GM12878 (cell line): Measurements from ENCODE around the gene GSE1. TPM values are rescaled to one million over a fixed set of nuclear protein-coding genes. Genes with fewer than 3 reads are reported as not detected.

Experiments used
- ATAC-seq: fragments of 200-7000 bp; cut with Tn5 transposase; 3 replicates; pipeline ENCODE4 v1.9.1; 2020; ENCODE audit warnings: mild to moderate bottlenecking, moderate library complexity
- BruUV-seq: library from RNA; stranded (reverse); fragments of 400-500 nt; replicated peaks from 2 replicates; lab custom pipeline; 2021; lab: Mats Ljungman, UMichigan
- CTCF ChIA-PET: fragments of 300-600 bp; sonication (Branson Sonifier 250); formaldehyde crosslinking; extraction: SDS; loops from one replicate; lab custom pipeline; 2021; ENCODE audit warnings: inconsistent platforms; lab: Yijun Ruan, JAX
- POLR2A ChIA-PET: fragments of 350-600 bp; formaldehyde crosslinking; extraction: SDS; loops from one replicate; lab custom pipeline; 2021; ENCODE audit warnings: inconsistent platforms; lab: Charles Lee
- RAD21 ChIA-PET: fragments of 300-600 bp; sonication (Branson Sonifier 250); formaldehyde crosslinking; loops from one replicate; lab custom pipeline; 2023; ENCODE audit warnings: antibody characterized with exemption; ENCODE audit not compliant: unreplicated experiment; lab: Charles Lee
- SMC1A ChIA-PET: fragments of 300-600 bp; sonication (Branson Sonifier 250); formaldehyde crosslinking; loops from one replicate; lab custom pipeline; 2023; ENCODE audit not compliant: unreplicated experiment, uncharacterized antibody; lab: Charles Lee
- DNase-seq: peaks from one replicate; pipeline ENCODE4 v3.0.0-alpha.2; 2011; ENCODE audit warnings: low read depth, low spot score
- FAIRE-seq: peaks from 3 replicates; lab custom pipeline; 2011; peaks lifted over from hg19 to GRCh38; lab: Jason Lieb, UNC
- H2AFZ ChIP-seq: 2 replicates; pipeline ENCODE4 v1.6.0; 2011; ENCODE audit warnings: low read depth, low read length, control low read depth; ENCODE audit not compliant: control insufficient read depth
- H3K27ac ChIP-seq: 2 replicates; pipeline ENCODE4 v1.5.1; 2011; ENCODE audit warnings: control low read depth; ENCODE audit not compliant: control insufficient read depth, insufficient read depth
- H3K27me3 ChIP-seq, 2 experiments: replicated peaks in 1 of 2; 2 replicates each; pipeline versions ENCODE4 v1.6.0 to v1.6.1; 2011; ENCODE audit warnings: low read length in 1 of 2; ENCODE audit not compliant: control insufficient read depth in 2 of 2, insufficient read depth in 2 of 2
- H3K36me3 ChIP-seq, 2 experiments: 2 replicates each; pipeline ENCODE4 v1.5.1; 2011; ENCODE audit warnings: low read length in 1 of 2; ENCODE audit not compliant: control insufficient read depth in 2 of 2, insufficient read depth in 2 of 2
- H3K4me1 ChIP-seq: 2 replicates; pipeline ENCODE4 v1.6.1; 2011; ENCODE audit warnings: mild to moderate bottlenecking, low read length, moderate library complexity, mixed read lengths; ENCODE audit not compliant: control insufficient read depth, insufficient read depth
- H3K4me2 ChIP-seq: 2 replicates; pipeline ENCODE4 v1.6.0; 2011; ENCODE audit warnings: control low read depth; ENCODE audit not compliant: control insufficient read depth, insufficient read depth
- H3K4me3 ChIP-seq: fragments of 200-600 bp; sonication (generic); 2 replicates; pipeline ENCODE4 v1.5.1; 2016
- H3K79me2 ChIP-seq: 2 replicates; pipeline ENCODE4 v1.6.0; 2011; ENCODE audit warnings: low read length; ENCODE audit not compliant: control insufficient read depth, insufficient read depth
- H3K9ac ChIP-seq: 2 replicates; pipeline ENCODE4 v1.8.0; 2011; ENCODE audit warnings: low read length, control low read depth, mixed read lengths; ENCODE audit not compliant: control insufficient read depth, insufficient read depth
- H3K9me3 ChIP-seq: replicated peaks from 3 replicates; pipeline ENCODE4 v1.5.1; 2011; ENCODE audit warnings: mild to moderate bottlenecking, low read length; ENCODE audit not compliant: control insufficient read depth, insufficient read depth
- H4K20me1 ChIP-seq: 2 replicates; pipeline ENCODE4 v1.6.0; 2011; ENCODE audit not compliant: control insufficient read depth, insufficient read depth
- CEBPZ ChIP-seq: fragments of 150-350 bp; IDR thresholded peaks from 2 replicates; pipeline ENCODE4 v1.6.1; 2016; ENCODE audit warnings: low read depth, low read length
- MEF2B ChIP-seq: fragments of 450-650 bp; IDR thresholded peaks from 2 replicates; pipeline ENCODE4 v1.6.1; 2018; ENCODE audit warnings: mild to moderate bottlenecking, moderate library complexity; ENCODE audit not compliant: partially characterized antibody, poor library complexity, severe bottlenecking
- NR2C2 ChIP-seq: IDR thresholded peaks from 2 replicates; pipeline ENCODE4 v1.6.1; 2011; ENCODE audit warnings: borderline replicate concordance, low read depth; ENCODE audit not compliant: control insufficient read depth, insufficient read length
- NR2F1 ChIP-seq: fragments of 450-650 bp; conservative IDR thresholded peaks from 2 replicates; pipeline ENCODE4 v1.6.1; 2017; ENCODE audit warnings: mild to moderate bottlenecking
- POLR2AphosphoS5 ChIP-seq: IDR thresholded peaks from 2 replicates; pipeline ENCODE4 v1.6.1; 2011; ENCODE audit warnings: mild to moderate bottlenecking, low read length, inconsistent platforms
- POU2F2 ChIP-seq: IDR thresholded peaks from 3 replicates; pipeline ENCODE4 v1.6.1; 2011; ENCODE audit warnings: low read depth, mild to moderate bottlenecking, low read length, borderline replicate concordance
- SMARCA5 ChIP-seq: fragments of 450-650 bp; IDR thresholded peaks from 2 replicates; pipeline ENCODE4 v1.6.1; 2017; ENCODE audit warnings: mild to moderate bottlenecking
- TCF3 ChIP-seq: IDR thresholded peaks from 2 replicates; pipeline ENCODE4 v1.6.1; 2012; ENCODE audit warnings: low read depth, mild to moderate bottlenecking, low read length, borderline replicate concordance; ENCODE audit not compliant: insufficient read depth
- ZBTB4 ChIP-seq: fragments of 450-650 bp; formaldehyde crosslinking; IDR thresholded peaks from 2 replicates; pipeline ENCODE4 v1.4.0; 2022; ENCODE audit warnings: mild to moderate bottlenecking, moderate library complexity
- ZNF592 ChIP-seq: fragments of 450-650 bp; IDR thresholded peaks from 2 replicates; pipeline ENCODE4 v1.6.1; 2017; ENCODE audit warnings: mild to moderate bottlenecking, moderate library complexity
- WGBS: methylation state at CpG from one replicate; pipeline ENCODE4 v1.1.6; 2016; ENCODE audit warnings: low lambda C conversion rate; ENCODE audit not compliant: insufficient replicate concordance, insufficient coverage; ENCODE audit errors: missing lambda C conversion rate; 5-methylcytosine and 5-hydroxymethylcytosine counted together
- in situ Hi-C: fragments of 300-500 bp; cut with MboI; formaldehyde crosslinking; loops from 9 replicates; pipeline ENCODE4 v1.14.3; 2018; ENCODE audit warnings: mixed read lengths
- intact Hi-C: fragments of 100-400 bp; cut with micrococcal nuclease; formaldehyde crosslinking; loops from one replicate; pipeline ENCODE4 v1.14.2; 2022; ENCODE audit not compliant: unreplicated experiment
- polyA plus RNA-seq, 11 experiments: library from polyadenylated mRNA; depleted of rRNA in 4 of 11; unstranded in 6 of 11; stranded (reverse) in 5 of 11; fragments of >200 nt; fragmentation: Nextera tagmentation in 4 of 11; fragmentation: Illumina TruSeq in 1 of 11; extraction: Ambion mirVana in 4 of 11; extraction: Trizol in 1 of 11; gene quantifications; 1 replicate in 1 of 11; 2 replicates in 10 of 11; pipeline versions ENCODE4 v1.2.1 to v1.2.3, GENCODE V29; 2011 to 2016; ENCODE audit warnings: inconsistent platforms in 2 of 11, missing spikeins in 2 of 11, low read depth in 1 of 11
- total RNA-seq, 4 experiments: library from RNA; depleted of rRNA in 3 of 4; stranded (reverse); fragments of >200 nt in 3 of 4; fragmentation: Illumina TruSeq in 1 of 4; extraction: Trizol in 1 of 4; gene quantifications; 2 replicates each; pipeline versions ENCODE4 v1.2.1 to v1.2.3, GENCODE V29; 2013 to 2021

GSE1 gene
- total and polyA plus RNA-seq, 10 of the 15 experiments (the other 5 are each of a cell fraction or from before 2014, with no cell fraction given), result 4.6 to 58.7 (median 18.2) TPM

- Histone ChIP-seq H3K4me2 (no peak overlapping the region), H3K79me2 (peaks cover 7% of the 10 kb centered on the region), H3K9me3 (no peaks in the 10 kb centered on the region), H3K4me3 (no peak overlapping the region), H3K27me3 (no peaks in the 10 kb centered on the region), H3K4me1 (no peaks in the 10 kb centered on the region), H4K20me1 (no peaks in the 10 kb centered on the region), H3K9ac (no peak overlapping the region), H3K36me3 (peaks cover 0 to 6% of the 10 kb centered on the region in 2 experiments; a peak in 3 of 4 replicates), H3K27ac (no peak overlapping the region), H2AFZ (no peak overlapping the region)
- ChIA-PET CTCF (no interaction called here), POLR2A (no interaction called here), RAD21 (no interaction called here), SMC1A (no interaction called here)
- in situ Hi-C loops, result no loop called here
- ATAC-seq, result no peak
- peak; percentile 73 for FAIRE-seq
- WGBS, result 97% methylated on average over 20 of the region's 20 CpGs
- intact Hi-C loops, result no loop called here
- TSS peak; percentile 44 for BruUV-seq
- DNase-seq, result no peak
- no peak for TF ChIP-seq CEBPZ
- no peak for TF ChIP-seq ZNF592
- no peak for TF ChIP-seq SMARCA5
- peak; percentile 5 for TF ChIP-seq NR2C2
- 0 out of 2 replicates have a peak, but pooled peaks have one; percentile 26 for TF ChIP-seq POLR2AphosphoS5
- no peak for TF ChIP-seq MEF2B
- TF ChIP-seq NR2F1, result no peak
- no peak for TF ChIP-seq POU2F2
- TF ChIP-seq ZBTB4, result no peak
- no peak for TF ChIP-seq TCF3
Measured at GRCh38 chr16:85589688-85590505, 23.2 kb upstream of the GSE1 start.
